Stimulated activated CD8-positive, alpha-beta memory T cell treated with anti-CD3 and anti-CD28 coated beads, Interleukin-4, amount 100 ng/mL, for 1 hour (primary cell): ENCODE measurements around the gene PPP5C.

Experiments
- DNase-seq, 2 donors: peaks; one replicate each; pipeline ENCODE4 v3.0.0-alpha.2; 2020; ENCODE audit warnings: low read depth in 2 of 2, low spot score in 1 of 2

Gene PPP5C

GRCh38 chr19:46328079-46328478, 18.8 kb upstream of the PPP5C start:
- no peak for DNase-seq

- DNase-seq: no peak
Observed at GRCh38 chr19:46330319-46330918, 16.5 kb upstream of the PPP5C start.

GRCh38 chr19:46337487-46337886, 9.4 kb upstream of the PPP5C start:
- no peak for DNase-seq

- DNase-seq: no peak
Observed at GRCh38 chr19:46339446-46339845, 7.4 kb upstream of the PPP5C start.

- DNase-seq: no peak
Observed at GRCh38 chr19:46340051-46340659, 6.7 kb upstream of the PPP5C start.

GRCh38 chr19:46341937-46342336, 5.0 kb upstream of the PPP5C start:
- no peak for DNase-seq

- no peak for DNase-seq
Observed at GRCh38 chr19:46344363-46344762, 2.5 kb upstream of the PPP5C start.

- no peak for DNase-seq
Observed at GRCh38 chr19:46345157-46345556, 1.7 kb upstream of the PPP5C start.

GRCh38 chr19:46347572-46347883, 641 bp downstream of the PPP5C start:
- DNase-seq: no peak

GRCh38 chr19:46347985-46348384, 1.1 kb downstream of the PPP5C start:
- DNase-seq: no peak

- no peak for DNase-seq
Observed at GRCh38 chr19:46349311-46349993, 2.6 kb downstream of the PPP5C start.

- DNase-seq: no peak
Observed at GRCh38 chr19:46350029-46350757, 3.3 kb downstream of the PPP5C start.

- DNase-seq: no peak
Observed at GRCh38 chr19:46350758-46351159, 3.9 kb downstream of the PPP5C start.

GRCh38 chr19:46351241-46352041, 4.6 kb downstream of the PPP5C start:
- DNase-seq: no peak

GRCh38 chr19:46353730-46354528, 7.0 kb downstream of the PPP5C start:
- DNase-seq: no peak

GRCh38 chr19:46355234-46356148, 8.6 kb downstream of the PPP5C start:
- no peak for DNase-seq

- no peak for DNase-seq
Observed at GRCh38 chr19:46356149-46357055, 9.5 kb downstream of the PPP5C start.

- no peak for DNase-seq
Observed at GRCh38 chr19:46357846-46358583, 11.1 kb downstream of the PPP5C start.
